ENCODE data around the gene TAS2R1.

- TF ChIP-seq POLR2A (IDR thresholded peaks at IDR 0.05): no peak
- TF ChIP-seq, protein P1, sequence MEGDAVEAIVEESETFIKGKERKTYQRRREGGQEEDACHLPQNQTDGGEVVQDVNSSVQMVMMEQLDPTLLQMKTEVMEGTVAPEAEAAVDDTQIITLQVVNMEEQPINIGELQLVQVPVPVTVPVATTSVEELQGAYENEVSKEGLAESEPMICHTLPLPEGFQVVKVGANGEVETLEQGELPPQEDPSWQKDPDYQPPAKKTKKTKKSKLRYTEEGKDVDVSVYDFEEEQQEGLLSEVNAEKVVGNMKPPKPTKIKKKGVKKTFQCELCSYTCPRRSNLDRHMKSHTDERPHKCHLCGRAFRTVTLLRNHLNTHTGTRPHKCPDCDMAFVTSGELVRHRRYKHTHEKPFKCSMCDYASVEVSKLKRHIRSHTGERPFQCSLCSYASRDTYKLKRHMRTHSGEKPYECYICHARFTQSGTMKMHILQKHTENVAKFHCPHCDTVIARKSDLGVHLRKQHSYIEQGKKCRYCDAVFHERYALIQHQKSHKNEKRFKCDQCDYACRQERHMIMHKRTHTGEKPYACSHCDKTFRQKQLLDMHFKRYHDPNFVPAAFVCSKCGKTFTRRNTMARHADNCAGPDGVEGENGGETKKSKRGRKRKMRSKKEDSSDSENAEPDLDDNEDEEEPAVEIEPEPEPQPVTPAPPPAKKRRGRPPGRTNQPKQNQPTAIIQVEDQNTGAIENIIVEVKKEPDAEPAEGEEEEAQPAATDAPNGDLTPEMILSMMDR (IDR thresholded peaks at IDR 0.05): no peak
- TF ChIP-seq POLR2AphosphoS5 (IDR thresholded peaks at IDR 0.05): no peak
- TF ChIP-seq EP300 (IDR thresholded peaks at IDR 0.05): no peak
Observed at GRCh38 chr5:9601055-9601739, 29.0 kb downstream of the TAS2R1 start.

Data from suprapubic skin (tissue), 4 donors.